ENCODE data around the gene ITPR2.

The ITPR2 gene

DNA sequence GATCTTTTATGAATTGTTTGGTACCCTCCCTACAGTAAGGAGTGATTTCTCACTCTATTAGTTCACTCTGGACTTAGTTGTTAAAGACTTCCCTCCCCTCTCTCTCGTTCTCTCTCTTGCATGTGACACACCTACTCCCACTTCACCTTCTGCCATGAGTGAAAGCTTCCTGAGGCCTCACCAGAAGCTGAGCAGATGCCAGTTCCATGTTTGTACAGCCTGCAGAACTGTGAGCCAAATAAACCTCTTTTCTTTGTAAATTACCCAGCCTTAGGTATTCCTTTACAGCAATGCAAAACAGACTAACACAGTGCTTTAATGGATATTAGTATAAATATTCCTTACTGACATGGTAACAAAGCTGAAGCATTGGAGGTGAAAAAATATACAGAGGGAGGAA lies 450.0 kb downstream of the ITPR2 start:
- no peak for DNase-seq (ENCODE audit: low spot score)

DNA sequence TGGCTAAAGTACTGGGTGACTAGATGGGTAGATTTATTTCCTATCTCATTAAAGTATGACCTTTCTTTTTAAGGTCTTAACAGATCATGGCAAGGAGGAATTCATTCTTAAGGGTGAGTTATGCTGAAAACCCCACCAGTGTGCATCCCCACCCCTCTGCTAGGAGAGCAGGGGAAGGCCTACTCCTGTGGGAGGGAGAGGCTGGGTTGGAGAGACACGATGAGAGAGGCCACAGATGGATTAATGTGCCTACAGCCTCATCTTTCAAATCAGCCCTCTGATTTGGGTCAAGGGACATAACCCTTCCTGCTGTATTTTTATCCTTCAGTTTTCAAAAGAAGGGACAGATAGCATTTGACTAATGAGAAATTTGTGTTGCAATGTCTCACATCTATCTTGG lies 452.1 kb downstream of the ITPR2 start:
- no peak for DNase-seq (ENCODE audit: low spot score)

DNA sequence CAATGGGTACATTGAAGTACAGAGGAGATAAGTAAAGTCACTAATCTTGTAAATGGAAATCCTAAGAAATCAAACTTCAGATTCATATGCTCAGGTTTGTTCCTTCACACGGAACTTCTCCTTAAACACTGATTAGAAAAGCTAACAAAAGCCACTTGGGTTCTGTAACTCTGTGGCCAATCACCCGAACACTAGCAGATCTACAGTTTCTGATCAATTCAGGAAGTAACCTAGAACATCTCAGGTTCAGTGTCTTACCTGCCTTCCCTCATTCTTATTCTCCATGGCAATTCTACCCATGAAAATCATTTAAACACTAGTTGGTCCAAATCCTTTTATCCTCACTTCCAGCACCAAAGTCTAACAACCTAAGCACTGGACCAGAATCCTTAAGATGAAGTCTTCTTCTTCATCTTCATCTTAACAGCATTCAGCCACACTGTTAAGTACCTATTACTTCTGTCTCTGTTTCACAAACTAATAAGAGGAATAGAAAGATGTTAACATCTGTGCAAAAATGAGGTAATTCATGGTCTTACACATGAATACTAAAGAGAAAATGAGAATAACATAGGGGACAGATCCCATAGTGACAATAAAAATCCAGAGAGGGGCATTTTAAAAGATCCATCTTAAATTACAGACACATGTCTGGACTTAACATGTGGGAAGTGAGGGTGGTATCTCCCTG lies 453.1 kb downstream of the ITPR2 start:
- no peak for DNase-seq (ENCODE audit: low spot score)

DNA sequence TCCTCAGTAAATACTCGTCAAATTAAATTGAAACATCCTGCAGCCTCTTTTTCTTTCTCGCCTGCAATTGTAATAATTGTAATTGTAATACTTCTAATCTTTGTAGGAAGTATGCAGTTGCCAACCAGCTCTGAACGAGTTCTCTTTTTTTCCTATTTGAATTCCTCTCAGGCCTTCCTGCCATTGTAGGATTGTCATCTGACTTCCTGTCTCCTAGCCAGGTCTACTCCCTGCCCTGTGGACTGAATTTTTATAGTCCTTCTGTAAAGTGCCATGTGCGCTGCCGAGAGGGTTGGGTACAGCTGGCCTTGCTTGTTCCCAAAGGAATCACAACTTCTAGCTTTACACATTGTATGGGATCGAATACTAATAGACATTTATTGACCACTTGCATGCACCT lies 454.3 kb downstream of the ITPR2 start:
- no peak for DNase-seq (ENCODE audit: low spot score)

DNA sequence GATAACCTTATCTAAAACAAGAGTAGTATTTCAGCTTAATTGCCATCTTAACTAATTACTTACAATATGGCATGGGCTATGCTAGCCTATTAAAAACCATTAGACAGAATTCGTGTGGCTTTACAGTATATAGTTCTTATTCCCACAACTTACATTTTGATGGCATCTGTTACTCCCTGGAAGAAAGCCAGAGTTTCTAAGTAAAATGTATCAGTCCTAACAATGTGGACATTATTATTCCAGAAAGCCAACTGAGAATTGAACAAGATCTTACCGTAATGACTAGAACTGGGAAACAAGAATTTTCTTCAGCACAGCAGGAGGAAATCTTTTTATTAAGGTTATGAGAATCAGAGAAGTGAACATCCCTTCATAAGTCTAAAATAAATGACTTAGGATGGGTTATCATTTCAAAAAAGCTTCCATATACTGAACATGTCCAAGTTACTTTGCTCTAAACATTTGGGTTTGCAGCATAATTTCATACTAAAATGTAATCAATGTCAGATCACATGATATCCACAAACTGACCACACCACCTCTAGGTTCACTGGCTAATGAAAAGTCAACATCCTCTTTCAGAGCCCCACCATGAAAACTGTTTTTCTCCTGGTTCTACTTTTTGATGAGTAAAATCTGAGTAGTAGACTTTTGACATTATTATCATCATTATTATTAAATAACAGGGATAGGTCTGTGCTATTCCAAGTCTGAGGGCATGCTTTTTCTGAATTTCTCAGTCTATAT lies 457.9 kb downstream of the ITPR2 start:
- no peak for DNase-seq (ENCODE audit: low spot score)

DNA sequence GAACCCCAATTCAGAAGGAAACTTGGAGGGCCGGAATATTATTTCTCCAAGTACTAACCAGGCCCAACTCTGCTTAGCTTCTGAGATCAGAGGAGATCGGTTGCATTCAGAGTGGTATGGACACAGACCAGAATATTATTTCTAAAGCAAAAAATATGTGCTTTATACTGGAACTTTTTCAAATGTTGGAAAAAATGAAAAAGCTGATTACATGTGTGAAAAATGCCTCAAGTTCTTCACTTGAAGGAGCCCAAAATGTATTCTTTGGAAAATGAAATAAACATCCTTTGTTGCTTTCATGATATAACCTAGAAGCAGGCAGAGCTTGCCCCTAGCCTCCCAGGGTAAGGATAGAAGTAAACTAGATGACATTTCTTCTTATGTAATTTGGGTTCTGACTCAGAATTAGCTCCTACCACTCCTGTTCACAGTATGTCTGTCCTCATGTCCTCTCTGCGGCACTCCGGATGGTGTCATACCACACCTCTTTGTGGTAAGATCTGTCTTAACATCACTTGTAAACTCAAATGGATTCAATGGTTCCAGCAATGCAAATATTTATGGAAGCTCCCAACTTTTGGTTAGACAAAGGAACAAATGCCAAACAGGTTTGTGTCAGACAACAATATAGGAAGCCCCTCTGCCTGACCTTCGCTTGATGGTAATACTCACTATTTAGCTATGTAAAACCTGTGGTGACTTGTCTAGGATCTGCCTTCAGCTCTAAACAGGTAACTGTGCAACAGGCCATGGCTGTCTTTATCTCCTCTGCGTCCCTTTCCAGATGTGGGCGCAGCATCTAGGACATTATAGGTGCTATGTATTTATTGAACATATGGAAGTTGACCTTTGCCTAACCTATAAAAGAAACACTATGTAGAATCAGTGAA lies 459.1 kb downstream of the ITPR2 start:
- DNase-seq (ENCODE audit: low spot score), result no peak

DNA sequence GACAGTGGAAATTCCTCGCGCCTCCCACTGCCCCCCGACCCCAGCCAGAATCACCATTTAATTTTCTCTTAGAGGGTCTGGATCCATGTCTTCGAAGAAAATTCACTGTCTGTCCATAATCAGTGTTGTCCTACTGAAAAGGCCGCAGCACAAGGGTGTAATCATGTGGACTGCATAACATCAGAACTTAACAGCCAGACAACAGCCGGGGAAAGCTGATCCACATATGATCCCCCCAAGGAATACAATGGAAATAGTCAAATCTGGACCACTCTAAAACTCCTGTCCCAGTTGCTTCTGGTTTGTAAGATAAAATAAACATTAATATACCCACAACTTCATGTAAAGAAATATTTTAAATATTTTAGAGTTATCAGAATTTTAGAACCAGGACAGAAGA lies 460.1 kb downstream of the ITPR2 start:
- no peak for DNase-seq (ENCODE audit: low spot score)

DNA sequence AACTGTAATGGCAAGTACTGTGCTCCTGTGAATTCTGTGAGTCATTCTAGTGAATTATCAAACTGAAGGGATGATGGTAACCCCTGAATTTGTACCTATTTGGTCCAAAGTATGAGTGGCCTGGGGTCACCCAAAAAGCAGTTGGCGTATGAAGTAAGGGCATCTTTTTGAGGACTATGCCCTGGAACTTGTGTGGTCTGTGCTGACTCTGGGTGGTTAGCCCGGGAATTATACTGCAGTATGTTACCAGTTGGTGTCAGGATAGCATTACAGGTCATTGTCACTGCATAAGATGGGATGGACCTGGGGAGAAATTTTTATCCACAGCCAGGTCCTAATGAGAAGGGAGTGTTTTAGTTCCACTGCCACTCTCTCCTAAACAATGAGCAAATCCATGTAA lies 462.9 kb downstream of the ITPR2 start:
- no peak for DNase-seq (ENCODE audit: low spot score)

DNA sequence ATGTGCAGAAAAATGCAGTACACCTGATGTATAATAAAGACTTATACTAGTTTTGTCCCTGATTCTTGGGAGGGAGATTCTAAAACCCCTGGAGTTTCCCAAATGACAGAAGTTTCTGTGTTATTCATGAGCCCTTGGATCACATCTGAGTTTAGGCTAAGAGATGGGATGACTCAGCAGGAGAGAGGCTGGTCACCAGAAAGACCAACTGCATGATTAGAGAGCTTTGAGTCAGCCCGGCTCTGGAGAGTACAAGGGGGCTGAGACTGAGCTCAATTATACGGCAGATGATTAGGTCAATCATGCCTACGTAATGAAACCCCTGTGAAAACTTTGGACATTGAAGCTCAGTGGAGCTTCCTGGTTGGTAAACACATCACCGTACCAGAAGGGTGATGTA lies 463.4 kb downstream of the ITPR2 start:
- no peak for DNase-seq (ENCODE audit: low spot score)

DNA sequence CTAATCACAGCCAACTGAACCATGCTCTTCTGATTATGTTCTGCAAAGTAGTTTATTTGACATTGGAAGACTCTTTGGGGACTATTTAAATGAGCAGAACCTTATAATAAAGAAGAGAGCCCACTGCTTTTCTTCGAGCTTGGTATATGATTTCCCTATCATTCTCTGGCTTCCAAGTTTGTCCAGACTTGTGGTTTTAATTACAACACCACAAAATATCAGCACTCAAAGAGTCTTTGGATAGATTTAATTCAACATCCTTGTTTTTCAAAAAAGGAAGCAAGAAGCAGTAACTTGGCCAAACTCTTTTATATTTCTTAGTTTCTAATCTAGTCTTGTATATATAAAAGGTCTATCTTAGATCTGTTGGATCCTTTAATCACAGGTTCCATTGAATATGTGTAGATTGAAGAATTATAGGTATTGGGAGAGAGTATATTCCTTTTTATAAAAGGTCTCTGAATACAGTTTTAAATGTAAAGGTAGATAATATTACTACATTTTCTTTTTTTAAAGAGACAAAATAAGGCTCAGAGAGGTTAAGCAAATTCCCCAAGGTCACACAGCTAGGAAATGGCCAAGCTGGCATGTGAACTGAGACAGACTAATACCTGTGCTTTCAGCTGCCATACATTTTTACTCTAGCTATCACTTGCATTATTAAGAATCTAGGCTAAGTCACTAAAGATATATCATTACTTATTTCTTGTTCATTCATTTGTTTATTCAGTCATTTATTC lies 464.8 kb downstream of the ITPR2 start:
- DNase-seq (ENCODE audit: low spot score), result no peak

DNA sequence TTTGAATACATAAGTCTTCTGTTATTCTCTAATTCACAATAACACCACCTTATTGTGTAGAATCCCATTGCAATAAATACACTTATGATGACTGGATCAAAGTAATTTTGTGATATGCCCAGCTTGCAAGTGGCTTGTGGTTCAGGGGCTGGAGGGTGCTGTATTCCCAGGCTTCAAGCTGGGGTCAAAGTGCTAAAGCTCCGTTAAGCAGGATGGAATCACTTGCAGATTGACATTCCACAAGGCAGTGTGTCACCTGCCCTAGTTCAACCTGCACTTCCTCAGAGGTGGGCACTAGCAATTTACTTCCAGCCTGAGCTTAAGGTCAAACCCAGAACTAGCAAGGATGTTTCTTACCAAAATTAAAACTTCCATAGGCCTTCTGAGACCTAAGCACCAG lies 471.0 kb downstream of the ITPR2 start:
- no peak for DNase-seq (ENCODE audit: low spot score)

DNA sequence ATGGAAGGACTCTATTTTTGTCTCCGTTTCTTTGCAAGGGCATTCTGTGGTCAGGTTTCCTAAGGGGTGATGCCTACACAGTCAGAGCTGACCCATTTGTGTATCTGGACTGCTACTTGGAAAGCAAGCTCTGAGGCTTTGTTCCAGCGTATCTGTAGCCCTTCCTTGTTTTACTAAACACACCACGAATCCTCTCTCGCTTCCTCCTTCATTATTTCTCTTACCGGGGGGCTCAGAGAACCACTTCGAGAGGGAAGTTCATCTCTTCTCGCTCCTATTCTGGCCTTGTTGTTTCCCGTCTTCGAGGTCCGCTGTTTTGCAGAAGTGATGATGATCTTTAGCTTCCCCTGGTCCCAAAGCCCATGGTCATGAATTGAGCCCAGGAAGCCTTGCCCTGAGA lies 472.9 kb downstream of the ITPR2 start:
- no peak for DNase-seq (ENCODE audit: low spot score)

DNA sequence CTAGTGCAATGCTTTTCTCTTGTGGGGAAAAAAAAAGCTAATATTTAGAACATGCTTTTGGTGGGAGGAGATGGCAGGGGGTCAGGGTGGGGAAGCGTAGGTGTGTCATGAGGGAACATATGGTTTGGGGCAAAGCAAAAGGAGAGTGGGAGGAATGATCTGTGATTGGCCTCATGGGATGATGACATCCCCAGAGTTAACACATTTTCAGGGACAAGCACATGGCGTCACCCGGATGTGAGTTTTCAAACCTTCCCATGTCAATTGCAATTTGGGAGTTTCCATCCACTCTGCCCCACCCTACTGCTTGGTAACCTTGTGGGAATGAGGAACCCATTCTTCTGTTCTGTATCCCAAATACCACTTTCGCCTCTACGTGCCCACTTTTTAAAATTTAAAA lies 473.4 kb downstream of the ITPR2 start:
- no peak for DNase-seq (ENCODE audit: low spot score)

DNA sequence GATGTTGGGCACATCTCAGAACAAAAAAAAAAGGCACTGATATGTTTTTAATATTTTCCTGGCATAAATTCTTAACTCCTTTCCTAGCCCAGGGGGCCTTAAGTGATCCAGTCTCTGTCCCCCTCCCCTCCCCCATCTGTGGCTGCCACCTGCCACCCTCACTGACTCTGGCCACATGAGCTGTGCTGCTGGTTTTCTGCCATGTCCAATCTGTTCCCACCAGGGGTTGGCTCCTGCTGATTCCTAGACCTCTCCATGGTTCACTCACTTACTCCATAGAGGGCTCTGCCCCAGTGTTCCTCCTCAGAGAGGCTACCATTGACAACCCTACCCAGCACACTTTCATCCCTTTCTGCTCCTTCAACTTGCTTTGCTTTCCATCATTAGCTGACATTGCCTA lies 474.3 kb downstream of the ITPR2 start:
- no peak for DNase-seq (ENCODE audit: low spot score)

DNA sequence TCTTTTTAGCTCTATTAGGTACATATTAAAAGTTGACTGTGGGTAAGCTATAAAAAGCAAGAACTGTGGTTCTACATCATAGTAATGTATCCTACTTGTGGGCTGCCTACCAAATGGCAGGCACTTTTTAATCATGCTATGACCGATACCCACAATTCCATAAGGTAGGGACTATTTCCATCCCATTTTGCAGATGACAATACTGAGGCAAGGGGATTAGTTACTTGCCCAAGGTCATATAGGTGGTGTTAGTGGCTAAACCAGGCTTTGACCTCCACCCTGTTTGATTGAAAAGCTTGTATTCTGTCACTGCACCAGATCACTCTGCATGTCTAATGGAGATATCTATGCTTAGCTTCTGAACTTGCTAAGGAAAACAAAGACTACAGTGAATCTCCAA lies 485.7 kb downstream of the ITPR2 start:
- no peak for DNase-seq (ENCODE audit: low spot score)

DNA sequence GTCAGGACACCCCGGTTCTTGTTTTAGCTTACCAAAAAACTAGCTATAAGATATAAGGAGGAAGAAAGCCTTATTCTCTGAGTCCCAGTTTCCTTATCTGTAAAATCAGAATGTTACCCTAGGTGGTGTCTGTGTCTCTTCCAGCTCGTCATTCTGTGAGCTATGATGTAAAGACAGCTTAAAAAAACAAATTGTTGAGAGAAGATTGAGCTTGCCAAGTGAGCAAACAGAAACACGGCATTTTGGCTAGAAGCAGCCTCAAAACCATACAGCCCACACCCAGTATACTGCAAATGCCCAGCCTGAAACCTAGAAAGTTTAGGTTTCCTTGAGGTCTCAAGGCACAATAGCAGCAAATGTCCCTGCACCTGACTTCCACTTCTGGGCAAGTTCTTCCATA lies 486.3 kb downstream of the ITPR2 start:
- no peak for DNase-seq (ENCODE audit: low spot score)

DNA sequence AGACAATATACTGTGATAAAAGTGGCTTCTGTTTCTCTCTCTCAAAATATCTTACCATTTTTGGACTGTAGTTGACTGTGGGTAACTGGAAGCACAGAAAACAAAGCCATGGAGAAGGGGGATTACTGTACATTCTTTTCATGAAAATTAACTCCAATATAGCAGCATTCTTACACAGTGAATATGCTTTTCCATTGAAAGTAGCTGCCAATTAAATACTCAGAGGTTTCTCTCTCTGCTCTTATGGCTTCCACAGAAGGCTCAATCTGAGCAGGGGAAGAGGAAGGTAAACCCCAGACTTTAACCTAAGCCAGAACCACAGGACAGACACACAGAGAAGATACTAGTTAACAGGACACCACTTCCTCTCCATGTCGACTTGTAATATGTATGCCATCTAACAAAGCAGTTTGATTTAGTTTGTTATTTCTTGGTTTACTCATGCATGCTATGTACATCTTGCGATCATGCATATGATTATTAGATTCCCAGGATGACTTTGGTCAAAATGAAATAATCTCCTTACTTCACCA lies 487.5 kb downstream of the ITPR2 start:
- no peak for DNase-seq (ENCODE audit: low spot score)

DNA sequence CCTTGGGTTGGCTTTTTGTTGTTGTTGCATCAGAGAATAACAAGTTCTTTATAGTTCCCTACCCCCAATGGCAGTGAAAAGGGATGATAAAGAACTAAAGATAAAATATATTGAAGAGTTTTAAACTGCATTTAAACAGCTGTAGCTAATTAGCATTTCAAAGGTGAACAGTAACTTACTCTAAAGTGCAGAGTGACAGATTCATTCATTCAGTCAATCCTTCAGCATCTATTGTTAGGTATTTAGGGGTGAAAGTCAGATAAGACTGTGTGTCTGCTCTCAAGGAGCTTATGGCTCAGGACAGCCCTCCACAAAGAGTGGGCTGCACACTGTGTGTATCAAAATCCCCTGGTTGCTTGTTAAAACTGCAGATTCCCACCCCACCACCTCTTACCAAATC lies 491.5 kb downstream of the ITPR2 start:
- no peak for DNase-seq (ENCODE audit: low spot score)

DNA sequence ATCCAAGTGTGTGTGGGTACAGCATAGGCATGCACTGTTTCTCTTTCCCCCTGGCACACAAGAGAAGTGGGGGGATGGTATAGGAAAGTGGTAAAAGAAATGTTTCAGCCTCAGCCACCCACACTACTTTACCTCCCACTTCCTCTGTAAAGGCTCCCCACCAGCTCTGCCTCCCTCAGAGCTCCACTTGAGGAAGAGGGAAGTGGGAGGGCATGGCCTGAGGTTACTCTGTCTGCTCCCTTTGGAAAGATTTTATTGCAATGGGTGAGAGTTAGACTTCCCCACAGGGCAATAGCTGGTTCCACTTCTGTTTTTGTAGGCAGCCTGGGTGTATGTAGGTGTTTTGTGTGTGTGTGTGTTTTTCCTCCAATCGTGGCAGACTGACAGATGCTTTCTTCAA lies 492.3 kb downstream of the ITPR2 start:
- DNase-seq (ENCODE audit: low spot score), result no peak

DNA sequence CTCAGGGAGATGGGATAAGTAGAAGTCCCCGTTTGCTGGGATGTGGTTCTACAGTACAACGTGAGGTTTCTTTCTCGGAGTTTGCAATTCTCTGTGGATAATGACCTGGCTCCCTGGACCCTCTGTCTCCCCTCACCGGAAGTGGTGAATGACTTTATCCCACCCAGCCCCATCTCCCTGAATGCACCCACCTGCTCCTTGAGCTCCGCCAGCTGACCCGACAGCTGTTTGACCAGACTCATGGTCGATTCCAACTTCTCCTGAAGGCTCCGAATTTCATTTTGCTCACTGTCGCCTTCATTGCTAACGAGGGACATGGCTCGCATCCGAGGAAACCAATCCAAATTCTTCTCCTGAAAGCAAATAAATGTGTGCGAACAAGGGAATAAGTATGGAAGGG lies 493.0 kb downstream of the ITPR2 start:
- no peak for DNase-seq (ENCODE audit: low spot score)

DNA sequence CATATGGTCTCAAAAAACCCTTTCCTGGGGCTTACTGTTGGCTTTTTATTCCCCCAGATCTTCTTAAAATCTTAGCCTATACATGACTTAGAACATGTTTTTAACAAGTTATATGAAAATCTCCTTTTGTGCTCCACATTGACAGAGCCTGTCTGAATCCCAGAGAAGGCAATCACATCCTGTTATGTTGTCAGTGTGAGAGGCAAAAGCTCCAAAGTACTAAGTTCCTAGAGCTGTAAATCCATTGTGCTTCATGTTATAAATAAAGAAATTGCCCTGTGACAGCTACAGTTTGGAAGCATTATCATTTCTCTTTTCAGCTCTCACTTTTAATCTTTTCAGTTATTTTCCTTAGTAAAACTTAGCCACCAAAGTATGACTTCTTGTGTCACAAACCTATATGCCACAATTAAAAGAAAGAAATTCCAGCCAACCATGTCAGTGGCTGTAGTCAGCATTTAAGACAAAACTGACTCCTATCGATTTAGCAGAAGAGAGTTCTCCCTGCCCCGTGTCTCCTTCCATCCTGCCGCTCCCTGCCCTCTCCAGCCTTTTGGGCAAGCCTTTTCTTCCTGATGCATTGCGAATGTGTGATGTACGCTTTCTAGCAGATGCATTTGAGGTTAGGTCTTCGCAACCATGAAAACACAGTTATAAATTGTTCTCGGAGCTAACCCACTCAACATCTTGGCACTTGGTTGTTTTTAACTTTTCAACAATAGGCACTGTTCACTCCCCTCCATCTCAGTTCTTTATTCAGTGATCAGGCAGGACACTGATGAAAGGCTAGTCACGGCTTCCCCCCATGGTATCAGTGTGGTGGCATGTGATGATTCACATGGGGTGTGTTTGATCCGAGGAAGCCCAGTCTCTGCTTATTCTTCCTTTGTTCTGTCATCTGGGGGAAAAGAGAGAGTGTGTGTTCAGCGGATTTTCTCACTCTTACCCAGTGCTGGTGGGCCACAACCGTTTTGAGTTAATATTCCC lies 494.1 kb downstream of the ITPR2 start:
- no peak for DNase-seq (ENCODE audit: low spot score)

All from D341Med (cell line).